Uterus (tissue), 4 donors: ENCODE results near the gene HIRIP3. TPM values are rescaled to one million over a fixed set of nuclear protein-coding genes. Genes with fewer than 3 reads are reported as not detected.
"Not testable (repeated sequence)": the region's sequence is repeated elsewhere in the genome, so short reads cannot be mapped to it uniquely, and the experiment has no call there.

Source experiments
- DNase-seq, 2 donors: peaks; one replicate each; pipeline ENCODE4 v3.0.0-alpha.2; 2019 to 2020
- H3K27ac ChIP-seq, 2 donors: fragments of 200-600 bp; sonication (generic); 1 replicate in 1 of 2; 2 replicates in 1 of 2; pipeline ENCODE4 v1.5.1; 2016 to 2018
- H3K27me3 ChIP-seq, 2 donors: fragments of 200-600 bp; sonication (generic); one replicate each; pipeline ENCODE4 v1.5.1; 2018 to 2019; ENCODE audit warnings: control low read depth in 1 of 2
- H3K36me3 ChIP-seq, 2 donors: fragments of 200-600 bp; sonication (generic); one replicate each; pipeline ENCODE4 v1.5.1; 2019; ENCODE audit warnings: control low read depth in 1 of 2
- H3K4me1 ChIP-seq, 2 donors: fragments of 200-600 bp; sonication (generic); one replicate each; pipeline ENCODE4 v1.5.1; 2018 to 2019; ENCODE audit warnings: control low read depth in 1 of 2
- H3K4me3 ChIP-seq, 2 donors: fragments of 200-600 bp; sonication (generic); 1 replicate in 1 of 2; 2 replicates in 1 of 2; pipeline ENCODE4 v1.5.1; 2018 to 2019; ENCODE audit warnings: mild to moderate bottlenecking in 1 of 2
- H3K9me3 ChIP-seq, 2 donors: fragments of 200-600 bp; sonication (generic); one replicate each; pipeline ENCODE4 v1.5.1; 2019; ENCODE audit warnings: control low read depth in 1 of 2
- CTCF ChIP-seq, 4 experiments: fragments of 200-600 bp in 2 of 4; fragments of 450-650 bp in 2 of 4; sonication (generic) in 2 of 4; IDR thresholded peaks; one replicate each; pipeline ENCODE4 v1.5.1; 2016 to 2019; ENCODE audit warnings: antibody characterized with exemption in 4 of 4, mild to moderate bottlenecking in 2 of 4, moderate library complexity in 1 of 4
- POLR2A ChIP-seq, 2 donors: fragments of 450-650 bp; IDR thresholded peaks; one replicate each; pipeline ENCODE4 v1.6.1; 2016; ENCODE audit warnings: antibody characterized with exemption in 2 of 2, mild to moderate bottlenecking in 1 of 2, moderate library complexity in 1 of 2
- intact Hi-C: fragments of 100-400 bp; cut with DNase I; formaldehyde crosslinking; loops from one replicate; pipeline ENCODE4 v1.15.1; 2023; ENCODE audit warnings: low total_unique reads
- total RNA-seq, 4 donors: library from RNA; depleted of rRNA in 3 of 4; stranded (reverse); fragments of >200 nt in 3 of 4; gene quantifications; one replicate each; pipeline versions ENCODE4 v1.1.0 to v1.2.4, GENCODE V29; 2014 to 2023
- donor health status: DM: yes; HTN: yes; CAD: no.

The HIRIP3 gene
- total RNA-seq, 4 donors from 2014 or later: 3.8 to 20.4 (median 13.5) TPM

DNA sequence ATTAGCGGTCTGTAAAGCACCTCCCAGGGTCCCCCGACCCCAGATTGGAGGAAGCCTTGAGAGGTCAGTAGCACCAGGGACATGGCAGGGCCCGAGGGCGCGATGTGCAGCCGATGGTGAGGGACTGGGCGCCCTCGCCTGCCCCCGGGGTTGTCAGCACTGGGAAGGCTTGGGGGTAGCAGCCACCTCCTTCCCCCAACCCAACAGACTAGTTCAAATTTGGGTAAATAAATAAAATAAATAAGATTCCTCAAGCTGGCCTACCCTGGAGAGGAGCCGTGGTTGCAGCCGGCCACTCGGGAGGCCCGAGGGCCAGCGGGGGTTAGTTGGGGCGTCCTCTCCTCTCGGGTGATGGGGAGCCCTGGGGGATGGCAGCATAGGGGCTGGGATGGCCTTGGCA lies 29.0 kb upstream of the HIRIP3 start:
- DNase-seq: no peak
- H3K4me1 ChIP-seq: no peaks in the 10 kb centered on the region
- H3K9me3 ChIP-seq: no peaks in the 10 kb centered on the region
- TF ChIP-seq POLR2A (IDR thresholded peaks at IDR 0.05) (no peak), CTCF (IDR thresholded peaks at IDR 0.05) (no peak)
- peaks cover 0 to 2% of the 10 kb centered on the region in 2 donors for H3K27me3 ChIP-seq
- intact Hi-C loops: no loop called here
- no peak overlapping the region for H3K4me3 ChIP-seq
- H3K36me3 ChIP-seq: no peaks in the 10 kb centered on the region
- H3K27ac ChIP-seq: no peak overlapping the region

DNA sequence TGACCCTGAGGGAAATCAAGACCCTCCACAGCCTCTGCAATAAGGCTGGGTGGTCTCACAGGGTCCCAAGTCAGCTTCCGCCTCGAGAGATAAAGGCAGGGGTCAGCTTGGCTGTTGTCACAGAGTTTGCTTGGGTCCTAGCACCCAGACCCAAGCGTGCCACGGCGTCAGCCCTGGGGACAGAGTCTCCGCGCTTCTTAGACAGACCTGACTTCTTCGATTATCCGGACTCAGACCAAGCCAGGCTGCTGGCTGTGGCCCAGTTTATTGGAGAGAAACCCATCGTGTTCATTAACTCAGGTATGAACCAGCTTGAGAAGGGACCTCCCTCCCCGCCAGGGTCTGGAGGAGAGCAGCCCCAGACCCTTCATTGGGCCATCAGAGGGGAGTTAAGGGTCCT lies 28.2 kb upstream of the HIRIP3 start:
- H3K36me3 ChIP-seq: no peaks in the 10 kb centered on the region
- intact Hi-C loops: no loop called here

DNA sequence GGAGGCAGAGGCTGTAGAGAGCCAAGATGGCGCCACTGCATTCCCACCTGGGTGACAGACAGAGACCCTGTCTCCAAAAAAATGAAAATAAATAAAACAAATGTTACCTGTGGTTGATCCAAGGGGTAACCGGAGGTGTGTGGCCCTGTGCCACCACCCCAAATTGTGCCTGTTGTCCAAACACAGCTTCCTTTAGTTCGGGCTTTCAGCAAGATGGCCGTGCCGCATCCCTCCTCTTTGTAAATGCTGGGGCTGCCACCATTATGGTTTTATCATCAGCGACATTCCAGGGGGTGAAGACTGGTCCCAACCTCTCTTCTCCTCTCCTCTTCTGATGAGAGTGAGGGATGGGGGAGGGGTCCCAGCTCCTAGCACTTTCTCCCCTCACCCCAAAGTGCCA lies 27.5 kb upstream of the HIRIP3 start, which contains the start of gene C16orf92:
TSS of gene C16orf92 (plus strand) at position 312 of the 400 bp plus-strand sequence. CDS start 143 bp downstream, outside the sequence.
- Histone ChIP-seq H3K4me3 (no peak within 1 kb of the TSS), H3K27ac (no peak within 1 kb of the TSS), H3K9me3 (no peaks in the 10 kb centered on the region), H3K4me1 (no peaks in the 10 kb centered on the region), H3K36me3 (no peaks in the 10 kb centered on the region), H3K27me3 (no peaks in the 10 kb centered on the region)
- intact Hi-C loops: no loop called here
- no peak for DNase-seq
- TF ChIP-seq CTCF (IDR thresholded peaks at IDR 0.05) (no peak), POLR2A (IDR thresholded peaks at IDR 0.05) (no peak)

More for the DNA sequence above, 28.2 kb upstream of the HIRIP3 start:
- no peaks in the 10 kb centered on the region for H3K4me1 ChIP-seq
- H3K9me3 ChIP-seq: no peaks in the 10 kb centered on the region
- no peak for TF ChIP-seq CTCF (IDR thresholded peaks at IDR 0.05)
- no peak for TF ChIP-seq POLR2A (IDR thresholded peaks at IDR 0.05)
- no peak for DNase-seq
- no peaks in the 10 kb centered on the region for H3K27me3 ChIP-seq
- H3K4me3 ChIP-seq: no peak overlapping the region
- no peak overlapping the region for H3K27ac ChIP-seq

DNA sequence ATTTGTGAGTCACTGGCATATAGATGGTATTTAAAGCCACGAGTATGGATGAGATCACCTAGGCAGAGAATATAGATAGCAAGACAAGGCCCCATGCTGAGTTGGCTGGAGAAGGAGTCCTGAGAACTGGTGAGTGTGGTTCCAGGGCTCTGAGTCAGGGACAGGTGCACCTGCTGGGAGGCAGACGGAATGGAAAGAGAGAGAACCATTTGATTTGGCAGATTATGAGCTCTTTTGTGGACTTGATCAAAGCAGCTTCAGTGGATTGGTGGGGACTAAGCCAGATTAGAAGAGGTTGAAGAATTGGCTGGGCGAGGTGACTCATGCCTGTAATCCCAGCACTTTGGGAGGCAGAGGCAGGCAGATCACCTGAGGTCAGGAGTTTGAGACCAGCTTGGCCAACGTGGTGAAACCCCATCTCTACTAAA lies 23.3 kb upstream of the HIRIP3 start:
- H3K27ac ChIP-seq: no peak overlapping the region
- no peak overlapping the region for H3K4me3 ChIP-seq
- H3K27me3 ChIP-seq: no peaks in the 10 kb centered on the region
- no peaks in the 10 kb centered on the region for H3K4me1 ChIP-seq
- no peak for TF ChIP-seq POLR2A (IDR thresholded peaks at IDR 0.05)
- no peak for TF ChIP-seq CTCF (IDR thresholded peaks at IDR 0.05)
- no peaks in the 10 kb centered on the region for H3K9me3 ChIP-seq
- DNase-seq: no peak
- intact Hi-C loops: no loop called here
- no peaks in the 10 kb centered on the region for H3K36me3 ChIP-seq

- H3K36me3 ChIP-seq, H3K4me3 ChIP-seq, intact Hi-C loops, H3K27ac ChIP-seq, H3K27me3 ChIP-seq, H3K4me1 ChIP-seq, DNase-seq, H3K9me3 ChIP-seq: not testable (repeated sequence)
Measured at GRCh38 chr16:30017937-30018336, 22.5 kb upstream of the HIRIP3 start.

DNA sequence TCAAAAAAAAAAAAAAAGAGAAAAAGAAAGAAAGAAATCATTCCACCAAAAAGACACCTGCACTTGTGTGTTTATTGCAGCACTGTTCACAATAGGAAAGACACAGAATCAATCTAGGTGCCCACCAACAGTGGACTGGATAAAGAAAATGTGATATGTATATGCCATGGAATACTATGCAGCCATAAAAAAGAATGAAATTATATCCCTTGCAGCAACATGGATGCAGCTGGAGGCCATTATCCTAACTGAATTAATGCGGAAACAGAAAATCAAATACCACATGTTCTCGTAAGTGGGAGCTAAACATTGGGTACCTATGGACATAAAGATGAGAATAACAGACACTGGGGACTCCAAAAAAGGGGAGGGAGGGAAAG lies 21.9 kb upstream of the HIRIP3 start:
- Histone ChIP-seq H3K9me3 (no peaks in the 10 kb centered on the region), H3K4me1 (no peaks in the 10 kb centered on the region), H3K27ac (no peak overlapping the region), H3K4me3 (no peak overlapping the region), H3K27me3 (no peaks in the 10 kb centered on the region), H3K36me3 (no peaks in the 10 kb centered on the region)
- intact Hi-C loops: no loop called here
- TF ChIP-seq CTCF (IDR thresholded peaks at IDR 0.05) (no peak), POLR2A (IDR thresholded peaks at IDR 0.05) (no peak)
- DNase-seq: no peak
